HepG2 (cell line): ENCODE measurements around the gene GCDH. TPM values are rescaled to one million over a fixed set of nuclear protein-coding genes. Genes with fewer than 3 reads are reported as not detected.

Experiments
- CERS6 ChIP-seq: sonication (generic); formaldehyde crosslinking; IDR thresholded peaks from 2 replicates; pipeline ENCODE4 v1.5.0; 2020; ENCODE audit warnings: missing genetic modification reagents
- FLYWCH1 ChIP-seq: sonication (generic); formaldehyde crosslinking; IDR thresholded peaks from 2 replicates; pipeline ENCODE4 v1.8.1; 2023; ENCODE audit warnings: mild to moderate bottlenecking, missing genetic modification reagents
- FOXP4 ChIP-seq: sonication (generic); formaldehyde crosslinking; IDR thresholded peaks from 2 replicates; pipeline ENCODE4 v1.4.0; 2020; ENCODE audit warnings: missing genetic modification reagents
- GRHL1 ChIP-seq: sonication (generic); formaldehyde crosslinking; conservative IDR thresholded peaks from 2 replicates; pipeline ENCODE4 v1.8.0; 2022; ENCODE audit warnings: missing genetic modification reagents
- MXD3 ChIP-seq: IDR thresholded peaks from 2 replicates; pipeline ENCODE4 v1.6.1; 2016; ENCODE audit warnings: mild to moderate bottlenecking, missing biosample characterization, missing genetic modification reagents
- NPAS2 ChIP-seq: sonication (generic); formaldehyde crosslinking; IDR thresholded peaks from 2 replicates; pipeline ENCODE4 v1.8.0; 2022; ENCODE audit warnings: mild to moderate bottlenecking, missing genetic modification reagents, borderline replicate concordance
- RNF219 ChIP-seq: sonication (generic); formaldehyde crosslinking; IDR thresholded peaks from 2 replicates; pipeline ENCODE4 v1.5.0; 2020; ENCODE audit warnings: mild to moderate bottlenecking, missing genetic modification reagents
- SMAD3 ChIP-seq: sonication (generic); formaldehyde crosslinking; IDR thresholded peaks from 2 replicates; pipeline ENCODE4 v1.4.0; 2020; ENCODE audit warnings: missing genetic modification reagents
- SNAPC2 ChIP-seq: sonication (generic); formaldehyde crosslinking; IDR thresholded peaks from 2 replicates; pipeline ENCODE4 v1.8.1; 2022; ENCODE audit warnings: mild to moderate bottlenecking, missing genetic modification reagents
- TAF1 ChIP-seq: sonication (generic); formaldehyde crosslinking; IDR thresholded peaks from 2 replicates; pipeline ENCODE4 v1.4.0; 2020; ENCODE audit warnings: missing genetic modification reagents
- ZBED4 ChIP-seq: sonication (generic); formaldehyde crosslinking; IDR thresholded peaks from 2 replicates; pipeline ENCODE4 v1.4.0; 2020; ENCODE audit warnings: missing genetic modification reagents, borderline replicate concordance
- ZBTB1 ChIP-seq: sonication (generic); formaldehyde crosslinking; IDR thresholded peaks from 2 replicates; pipeline ENCODE4 v1.4.0; 2020; ENCODE audit warnings: missing genetic modification reagents, borderline replicate concordance
- ZFP62 ChIP-seq: sonication (generic); formaldehyde crosslinking; IDR thresholded peaks from 2 replicates; pipeline ENCODE4 v1.4.0; 2020; ENCODE audit warnings: missing genetic modification reagents
- ZNF138 ChIP-seq: sonication (generic); formaldehyde crosslinking; IDR thresholded peaks from 2 replicates; pipeline ENCODE4 v1.5.0; 2020; ENCODE audit warnings: mild to moderate bottlenecking, low read depth, missing genetic modification reagents
- ZNF180 ChIP-seq: sonication (generic); formaldehyde crosslinking; IDR thresholded peaks from 2 replicates; pipeline ENCODE4 v1.4.0; 2020; ENCODE audit warnings: low read depth, missing genetic modification reagents, borderline replicate concordance
- ZNF615 ChIP-seq: sonication (generic); formaldehyde crosslinking; IDR thresholded peaks from 2 replicates; pipeline ENCODE4 v1.5.0; 2020; ENCODE audit warnings: mild to moderate bottlenecking, missing genetic modification reagents, borderline replicate concordance
- ZNF737 ChIP-seq: sonication (generic); formaldehyde crosslinking; IDR thresholded peaks from 2 replicates; pipeline ENCODE4 v1.5.0; 2020; ENCODE audit warnings: missing genetic modification reagents, mild to moderate bottlenecking, borderline replicate concordance
- polyA plus RNA-seq, 8 experiments: library from polyadenylated mRNA; depleted of rRNA in 3 of 8; stranded (reverse) in 7 of 8; unstranded in 1 of 8; fragments of >200 nt; fragmentation: Illumina TruSeq in 4 of 8; extraction: Trizol in 4 of 8; gene quantifications; 2 replicates each; pipeline versions ENCODE4 v1.2.1 to v1.2.3, GENCODE V29; 2011 to 2016; ENCODE audit warnings: low read depth in 4 of 8, missing spikeins in 1 of 8, mixed read lengths in 1 of 8; ENCODE audit not compliant: insufficient read depth in 1 of 8
- total RNA-seq, 5 experiments: library from RNA; depleted of rRNA; stranded (reverse); fragments of >200 nt; fragmentation: Illumina TruSeq; extraction: Trizol; gene quantifications; 2 replicates each; pipeline ENCODE4 v1.2.3, GENCODE V29; 2016; ENCODE audit warnings: low read depth in 1 of 5

GCDH gene
- total and polyA plus RNA-seq, 2 of the 13 experiments (the other 11 are each of a cell fraction or from before 2014, with no cell fraction given): 15.1 to 38.0 TPM

GRCh38 chr19:12884926-12885748 lies 5.8 kb upstream of the GCDH start (continued):
- no peak for TF ChIP-seq SMAD3 (CRISPR knock-in tag)
- TF ChIP-seq CERS6: no peak
- no peak for TF ChIP-seq ZFP62 (CRISPR knock-in tag)
- TF ChIP-seq SNAPC2 (CRISPR knock-in tag): no peak
- TF ChIP-seq RNF219 (CRISPR knock-in tag): no peak
- no peak for TF ChIP-seq NPAS2 (CRISPR knock-in tag)
- TF ChIP-seq ZNF737 (CRISPR knock-in tag): no peak
- no peak for TF ChIP-seq ZBTB1 (CRISPR knock-in tag)
- no peak for TF ChIP-seq ZBED4 (CRISPR knock-in tag)
- no peak for TF ChIP-seq GRHL1 (CRISPR knock-in tag)
- no peak for TF ChIP-seq ZNF615 (CRISPR knock-in tag)
- TF ChIP-seq ZNF138 (CRISPR knock-in tag): no peak
- peak; percentile 35; the same call in 1 of the 2 replicates for TF ChIP-seq MXD3 (CRISPR knock-in tag)
- no peak for TF ChIP-seq FLYWCH1
- TF ChIP-seq ZNF180 (CRISPR knock-in tag): no peak
- no peak for TF ChIP-seq TAF1 (CRISPR knock-in tag)
- no peak for TF ChIP-seq FOXP4 (CRISPR knock-in tag)
